WI38 (cell line): Measurements from ENCODE around the gene NOTCH1.

ENCODE experiments used
- H3K4me3 ChIP-seq: 2 replicates; pipeline ENCODE4 v1.5.1; 2011; ENCODE audit warnings: low read depth, mild to moderate bottlenecking, control low read depth, low read length
- TF ChIP-seq, protein P1 (sequence below): IDR thresholded peaks from 2 replicates; pipeline ENCODE4 v1.5.1; 2012; ENCODE audit warnings: low read depth, mild to moderate bottlenecking, control low read depth, low read length

Gene NOTCH1

DNA sequence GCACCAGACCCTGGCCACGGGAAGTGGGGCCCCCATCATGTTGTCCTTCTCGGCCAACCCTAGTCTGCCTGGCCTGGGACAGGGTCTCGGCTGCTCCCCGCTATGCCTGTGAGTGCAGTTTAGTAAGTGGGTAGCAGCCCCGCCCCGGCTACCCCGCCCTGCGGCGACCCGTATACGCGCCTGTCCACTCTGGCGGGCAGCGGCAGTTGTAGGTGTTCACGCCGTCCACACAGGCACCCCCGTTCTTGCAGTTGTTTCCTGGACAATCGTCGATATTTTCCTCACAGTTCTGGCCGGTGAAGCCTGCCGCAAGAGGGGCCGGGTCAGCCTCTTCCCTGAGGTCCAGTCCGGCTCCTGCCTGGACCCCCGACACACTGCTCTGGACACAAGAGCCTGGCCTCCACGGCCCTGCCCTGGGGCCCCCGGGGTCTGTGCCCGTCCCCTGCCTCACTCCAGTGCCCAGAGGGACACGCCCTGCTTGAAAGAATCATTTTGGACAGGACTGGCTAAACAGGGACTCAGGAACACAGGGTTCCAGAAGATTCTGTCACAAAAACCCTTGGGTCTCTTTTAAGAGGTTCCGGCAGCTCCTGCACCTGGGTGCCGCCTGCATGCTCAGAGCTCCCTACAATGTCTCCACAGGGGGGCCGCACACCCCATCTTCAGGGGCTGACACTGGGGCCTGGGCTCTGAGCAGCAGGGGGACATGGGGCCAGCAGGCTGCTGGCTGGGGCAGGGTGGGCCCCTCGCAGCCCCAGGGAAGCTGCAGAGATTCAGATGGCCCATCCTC, 26.4 kb downstream of the NOTCH1 start:
- TF ChIP-seq, protein P1, sequence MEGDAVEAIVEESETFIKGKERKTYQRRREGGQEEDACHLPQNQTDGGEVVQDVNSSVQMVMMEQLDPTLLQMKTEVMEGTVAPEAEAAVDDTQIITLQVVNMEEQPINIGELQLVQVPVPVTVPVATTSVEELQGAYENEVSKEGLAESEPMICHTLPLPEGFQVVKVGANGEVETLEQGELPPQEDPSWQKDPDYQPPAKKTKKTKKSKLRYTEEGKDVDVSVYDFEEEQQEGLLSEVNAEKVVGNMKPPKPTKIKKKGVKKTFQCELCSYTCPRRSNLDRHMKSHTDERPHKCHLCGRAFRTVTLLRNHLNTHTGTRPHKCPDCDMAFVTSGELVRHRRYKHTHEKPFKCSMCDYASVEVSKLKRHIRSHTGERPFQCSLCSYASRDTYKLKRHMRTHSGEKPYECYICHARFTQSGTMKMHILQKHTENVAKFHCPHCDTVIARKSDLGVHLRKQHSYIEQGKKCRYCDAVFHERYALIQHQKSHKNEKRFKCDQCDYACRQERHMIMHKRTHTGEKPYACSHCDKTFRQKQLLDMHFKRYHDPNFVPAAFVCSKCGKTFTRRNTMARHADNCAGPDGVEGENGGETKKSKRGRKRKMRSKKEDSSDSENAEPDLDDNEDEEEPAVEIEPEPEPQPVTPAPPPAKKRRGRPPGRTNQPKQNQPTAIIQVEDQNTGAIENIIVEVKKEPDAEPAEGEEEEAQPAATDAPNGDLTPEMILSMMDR = no peak
- H3K4me3 ChIP-seq = no peak overlapping the region

DNA sequence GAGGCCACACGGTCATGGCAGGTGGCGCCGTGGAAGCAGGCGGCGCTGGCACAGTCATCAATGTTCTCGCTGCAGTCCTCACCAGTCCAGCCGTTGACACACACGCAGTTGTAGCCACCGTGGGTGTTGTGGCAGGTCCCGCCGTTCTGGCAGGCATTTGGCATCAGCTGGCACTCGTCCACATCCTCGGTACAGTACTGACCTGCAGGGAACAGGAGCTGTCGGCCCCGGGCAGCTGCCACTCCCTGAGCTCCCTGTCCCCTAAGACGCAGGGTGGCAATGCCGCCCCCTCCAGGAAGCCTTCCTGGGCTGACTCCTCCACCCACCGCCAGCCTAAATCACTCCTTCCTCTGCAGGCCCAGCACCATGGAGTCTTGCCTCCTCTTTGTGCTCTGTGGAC, 27.2 kb downstream of the NOTCH1 start:
- H3K4me3 ChIP-seq = no peak overlapping the region
- TF ChIP-seq, protein P1 = no peak

DNA sequence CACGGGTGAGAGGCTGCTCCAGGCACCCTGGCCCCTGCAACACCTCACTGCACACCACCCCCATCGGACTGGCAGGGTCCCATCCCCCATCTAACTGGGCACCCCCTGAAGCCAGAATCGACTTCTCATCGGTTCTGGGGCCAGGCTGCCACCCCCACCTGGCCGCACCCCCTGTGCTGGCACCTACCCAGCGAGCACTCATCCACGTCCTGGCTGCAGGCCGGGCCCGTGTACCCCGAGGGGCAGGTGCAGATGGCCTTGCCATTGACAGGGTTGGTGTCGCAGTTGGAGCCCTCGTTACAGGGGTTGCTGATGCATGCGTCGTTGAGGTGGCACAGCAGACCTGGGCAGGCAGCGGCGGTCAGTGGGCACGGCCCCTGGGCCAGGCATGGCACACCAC, 27.9 kb downstream of the NOTCH1 start:
- TF ChIP-seq, protein P1 = no peak
- H3K4me3 ChIP-seq = no peak overlapping the region

DNA sequence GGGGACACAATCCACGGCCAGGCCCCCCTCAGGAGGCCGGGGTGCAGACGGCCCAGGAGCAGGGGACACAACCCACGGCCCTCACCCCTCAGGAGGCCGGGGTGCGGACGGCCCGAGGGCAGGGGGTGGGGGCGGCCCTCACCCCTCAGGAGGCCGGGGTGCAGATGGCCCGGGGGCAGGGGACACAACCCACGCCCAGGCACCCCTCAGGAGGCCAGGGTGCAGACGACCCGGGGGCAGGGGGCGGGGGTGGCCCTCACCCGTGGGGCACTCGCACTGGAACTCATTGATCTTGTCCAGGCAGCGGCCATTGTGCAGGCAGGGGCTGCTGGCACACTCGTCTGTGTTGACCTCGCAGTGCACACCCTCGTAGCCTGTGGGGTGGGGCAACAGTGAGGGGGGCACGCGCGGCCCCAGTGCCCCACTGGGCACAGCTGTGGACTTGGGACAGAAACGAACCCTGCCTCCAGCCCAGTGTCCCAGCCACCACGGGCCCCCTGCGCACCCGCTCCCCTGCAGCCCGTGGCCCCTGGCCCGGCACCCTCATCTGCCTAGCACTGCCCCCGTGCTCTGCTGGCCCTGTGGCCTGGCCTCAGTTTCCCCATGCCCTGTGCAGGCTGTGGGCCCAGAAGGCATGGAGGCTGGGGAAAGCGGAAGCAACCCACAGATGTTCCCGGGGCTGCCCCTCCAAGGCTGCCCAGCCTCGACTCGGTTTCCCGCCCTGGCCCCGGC, 28.7 kb downstream of the NOTCH1 start:
- TF ChIP-seq, protein P1 = no peak
- H3K4me3 ChIP-seq = no peak overlapping the region

DNA sequence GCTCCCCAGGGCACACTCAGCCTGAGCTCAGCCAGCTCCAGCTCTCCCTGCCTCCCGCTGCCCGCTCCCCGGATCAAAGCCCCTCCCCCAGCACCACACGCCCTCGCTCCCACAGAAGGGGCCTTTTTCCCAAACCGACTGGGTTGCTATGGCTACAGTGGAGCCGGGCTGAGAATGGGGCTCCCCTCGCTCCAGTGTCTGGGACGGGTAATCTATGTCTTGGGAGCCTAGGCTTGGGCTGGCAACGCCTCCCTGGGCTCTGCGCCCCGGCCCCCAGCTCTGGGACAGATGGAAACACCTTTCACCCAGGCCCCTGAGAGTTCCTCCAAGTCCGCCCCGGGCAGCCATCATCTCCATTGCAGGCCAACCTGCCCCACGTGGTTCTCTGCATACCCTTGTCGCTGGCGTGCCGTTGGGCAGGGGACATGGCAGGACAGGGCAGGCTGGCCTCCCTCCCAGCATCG, 29.6 kb downstream of the NOTCH1 start:
- H3K4me3 ChIP-seq = no peak overlapping the region

DNA sequence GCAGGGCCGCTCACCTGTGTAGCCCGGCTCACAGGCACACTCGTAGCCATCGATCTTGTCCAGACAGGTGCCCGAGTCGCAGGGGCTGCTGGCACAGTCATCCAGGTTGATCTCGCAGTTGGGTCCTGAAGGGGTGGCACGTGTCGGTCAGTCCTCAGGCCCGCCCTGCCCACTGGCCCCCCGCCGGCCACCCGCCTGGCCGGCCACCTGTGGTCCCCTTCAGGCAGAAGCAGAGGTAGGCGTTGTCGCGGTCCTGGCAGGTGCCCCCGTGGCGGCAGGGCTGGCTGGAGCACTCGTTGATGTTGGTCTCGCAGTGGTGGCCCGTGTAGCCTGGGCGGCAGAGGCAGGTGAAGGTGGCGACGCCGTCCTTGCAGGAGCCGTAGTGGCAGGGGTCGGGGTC, 30.6 kb downstream of the NOTCH1 start:
- H3K4me3 ChIP-seq = no peak overlapping the region
- TF ChIP-seq, protein P1 = no peak

More for the DNA sequence above, 29.6 kb downstream of the NOTCH1 start:
- TF ChIP-seq, protein P1 = no peak
